ENCODE measurements around the gene BAZ2B. TPM values are rescaled to one million over a fixed set of nuclear protein-coding genes. Genes with fewer than 3 reads are reported as not detected.

Gene BAZ2B
- total RNA-seq, 2 experiments from 2014 or later, result 3.7 to 11.8 TPM

DNA sequence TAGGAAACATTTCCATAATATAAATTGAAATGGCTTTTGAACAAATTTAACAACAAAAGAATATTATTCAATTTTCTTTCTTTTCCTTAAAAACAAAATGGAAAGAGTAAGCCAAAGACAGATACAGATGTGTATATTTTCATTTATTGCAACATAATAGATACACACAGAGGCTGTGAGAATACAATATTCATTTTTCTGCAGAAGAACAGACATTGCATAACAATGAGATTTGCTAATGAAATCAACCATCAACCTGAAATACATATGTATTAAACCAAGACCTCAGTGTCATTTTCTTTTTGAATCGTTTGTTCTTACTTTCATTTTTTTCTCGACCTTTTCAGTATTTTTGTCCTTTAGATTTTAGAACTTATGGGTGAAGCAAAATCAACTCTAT lies 95.1 kb downstream of the BAZ2B start:
- Histone ChIP-seq H3K36me3 (ENCODE audit: insufficient read depth, low read length) (no peaks in the 10 kb centered on the region), H3K9me2 (ENCODE audit: insufficient read depth, low read length) (no peaks in the 10 kb centered on the region), H3K79me2 (ENCODE audit: insufficient read depth, low read depth, low read length) (no peaks in the 10 kb centered on the region), H3K4me1 (ENCODE audit: insufficient read depth, low read length, poor library complexity, severe bottlenecking) (peaks cover 6% of the 10 kb centered on the region), H3K27ac (ENCODE audit: low read depth, low read length, poor library complexity, severe bottlenecking) (no peak overlapping the region), H3K4me3 (ENCODE audit: low read depth, low read length, poor library complexity, severe bottlenecking) (no peak overlapping the region), H2AFZ (ENCODE audit: low read length) (no peak overlapping the region), H4K20me1 (ENCODE audit: insufficient read depth, low read length) (no peaks in the 10 kb centered on the region), H3K9me3 (ENCODE audit: low read length) (no peaks in the 10 kb centered on the region), H3K4me2 (ENCODE audit: low read length) (no peak overlapping the region)
- DNase-seq (ENCODE audit: low spot score), result no peak
- CTCF ChIA-PET (ENCODE audit: unreplicated experiment), result no interaction called here
- TF ChIP-seq, protein P1, sequence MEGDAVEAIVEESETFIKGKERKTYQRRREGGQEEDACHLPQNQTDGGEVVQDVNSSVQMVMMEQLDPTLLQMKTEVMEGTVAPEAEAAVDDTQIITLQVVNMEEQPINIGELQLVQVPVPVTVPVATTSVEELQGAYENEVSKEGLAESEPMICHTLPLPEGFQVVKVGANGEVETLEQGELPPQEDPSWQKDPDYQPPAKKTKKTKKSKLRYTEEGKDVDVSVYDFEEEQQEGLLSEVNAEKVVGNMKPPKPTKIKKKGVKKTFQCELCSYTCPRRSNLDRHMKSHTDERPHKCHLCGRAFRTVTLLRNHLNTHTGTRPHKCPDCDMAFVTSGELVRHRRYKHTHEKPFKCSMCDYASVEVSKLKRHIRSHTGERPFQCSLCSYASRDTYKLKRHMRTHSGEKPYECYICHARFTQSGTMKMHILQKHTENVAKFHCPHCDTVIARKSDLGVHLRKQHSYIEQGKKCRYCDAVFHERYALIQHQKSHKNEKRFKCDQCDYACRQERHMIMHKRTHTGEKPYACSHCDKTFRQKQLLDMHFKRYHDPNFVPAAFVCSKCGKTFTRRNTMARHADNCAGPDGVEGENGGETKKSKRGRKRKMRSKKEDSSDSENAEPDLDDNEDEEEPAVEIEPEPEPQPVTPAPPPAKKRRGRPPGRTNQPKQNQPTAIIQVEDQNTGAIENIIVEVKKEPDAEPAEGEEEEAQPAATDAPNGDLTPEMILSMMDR (conservative IDR thresholded peaks at IDR 0.05; ENCODE audit: low read length), result no peak
- no peak for TF ChIP-seq EZH2phosphoT487 (IDR thresholded peaks at IDR 0.05; ENCODE audit: borderline replicate concordance, low read depth, low read length)
- intact Hi-C loops (cut with micrococcal nuclease; ENCODE audit: unreplicated experiment), result no loop called here
- no TSS peak for BruUV-seq (replicated peaks)
- POLR2A ChIA-PET, result interaction anchor here (1.2 kb wide), 1 partner anchor 235 kb away, joined by 3 read pairs; the partner anchor contains the start of gene WDSUB1

DNA sequence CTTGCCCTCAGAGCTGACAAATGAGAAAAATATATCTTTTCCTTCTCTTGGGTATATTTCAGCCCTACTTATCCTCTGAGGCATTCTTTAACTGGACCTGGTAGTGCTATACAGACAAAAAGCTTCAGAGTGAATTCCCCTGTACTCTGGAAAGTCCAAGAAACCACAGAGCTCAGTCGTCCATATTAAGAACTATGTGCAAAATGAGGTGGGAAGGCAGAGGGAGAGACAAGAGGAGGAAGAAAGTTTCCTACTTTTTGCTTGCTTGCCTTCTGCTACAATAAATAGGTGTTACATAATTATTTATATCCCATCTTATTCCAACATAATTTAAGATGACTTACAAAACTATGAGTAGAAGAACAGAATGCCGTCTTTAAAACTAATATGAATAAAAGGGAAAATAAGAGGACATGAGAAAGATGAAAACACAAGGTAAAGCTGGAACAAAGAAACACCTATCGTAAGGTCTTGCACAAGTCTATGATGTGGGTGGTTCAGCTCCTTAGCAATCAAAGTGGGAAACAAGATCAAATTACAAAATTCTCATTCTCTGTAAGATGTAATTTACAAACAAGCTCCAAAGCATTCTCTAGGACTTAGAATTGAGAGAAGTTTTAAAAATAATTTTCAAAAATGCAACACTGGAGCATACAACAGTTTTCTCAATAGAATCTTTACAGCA lies 97.9 kb downstream of the BAZ2B start:
- intact Hi-C loops (cut with micrococcal nuclease; ENCODE audit: unreplicated experiment), result no loop called here
- TF ChIP-seq, protein P1 (conservative IDR thresholded peaks at IDR 0.05; ENCODE audit: low read length), result no peak
- no peak for TF ChIP-seq EZH2phosphoT487 (IDR thresholded peaks at IDR 0.05; ENCODE audit: borderline replicate concordance, low read depth, low read length)
- Histone ChIP-seq H3K9me2 (ENCODE audit: insufficient read depth, low read length) (no peaks in the 10 kb centered on the region), H3K9me3 (ENCODE audit: low read length) (no peaks in the 10 kb centered on the region), H3K36me3 (ENCODE audit: insufficient read depth, low read length) (no peaks in the 10 kb centered on the region), H3K4me3 (ENCODE audit: low read depth, low read length, poor library complexity, severe bottlenecking) (no peak overlapping the region), H4K20me1 (ENCODE audit: insufficient read depth, low read length) (no peaks in the 10 kb centered on the region), H3K79me2 (ENCODE audit: insufficient read depth, low read depth, low read length) (no peaks in the 10 kb centered on the region; the same call in 1 of the 2 replicates), H3K4me2 (ENCODE audit: low read length) (no peak overlapping the region), H3K27ac (ENCODE audit: low read depth, low read length, poor library complexity, severe bottlenecking) (no peak overlapping the region), H3K4me1 (ENCODE audit: insufficient read depth, low read length, poor library complexity, severe bottlenecking) (peaks cover 6% of the 10 kb centered on the region), H2AFZ (ENCODE audit: low read length) (no peak overlapping the region)
- BruUV-seq (replicated peaks), result no TSS peak
- DNase-seq (ENCODE audit: low spot score), result no peak
- CTCF ChIA-PET (ENCODE audit: unreplicated experiment), result no interaction called here
- POLR2A ChIA-PET, result interaction anchor here (0.6 to 2.2 kb wide), 4 partner anchors 72 to 251 kb away, joined by 3 to 10 read pairs (median 3); no protein-coding TSS in a partner anchor

DNA sequence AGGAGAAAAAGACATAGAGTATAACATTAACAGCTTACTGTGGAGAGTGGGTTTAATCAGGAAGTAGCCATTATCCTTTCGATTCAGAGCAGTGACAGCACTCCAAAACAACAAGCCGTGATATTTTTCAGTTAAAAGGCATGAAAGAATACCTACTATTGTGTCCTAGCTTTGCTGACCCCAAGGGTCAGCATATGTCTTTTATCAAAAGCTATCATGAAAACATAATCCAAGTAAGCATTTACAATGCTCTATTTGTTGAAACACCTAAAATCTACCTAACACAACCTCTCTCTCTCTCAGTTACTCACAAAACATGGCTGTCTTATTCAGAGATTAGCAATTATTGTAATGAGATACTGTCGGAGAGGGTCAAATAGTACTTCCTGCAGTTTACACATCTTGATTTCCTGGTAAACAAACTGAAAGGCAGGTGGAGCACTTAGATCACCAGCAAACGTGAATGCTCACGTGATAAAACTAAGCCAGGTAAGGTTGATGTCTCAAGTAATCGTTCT lies 100.0 kb downstream of the BAZ2B start:
- CTCF ChIA-PET (ENCODE audit: unreplicated experiment), result no interaction called here

More for the DNA sequence above, 100.0 kb downstream of the BAZ2B start:
- BruUV-seq (replicated peaks), result TSS peak; percentile 87
- H4K20me1 ChIP-seq (ENCODE audit: insufficient read depth, low read length), result no peaks in the 10 kb centered on the region
- POLR2A ChIA-PET, result interaction anchor here (0.7 to 1.7 kb wide), 5 partner anchors 11 to 196 kb away, joined by 3 to 12 read pairs (median 3); partner anchors contain the start of gene MARCHF7
- peaks cover 6% of the 10 kb centered on the region for H3K4me1 ChIP-seq (ENCODE audit: insufficient read depth, low read length, poor library complexity, severe bottlenecking)
- intact Hi-C loops (cut with micrococcal nuclease; ENCODE audit: unreplicated experiment), result loop anchor here (2.0 kb wide), 1 partner anchor 197 kb away; the partner anchor contains the start of gene MARCHF7
- peak overlapping the region; percentile 64 for H3K4me3 ChIP-seq (ENCODE audit: low read depth, low read length, poor library complexity, severe bottlenecking)
- H3K79me2 ChIP-seq (ENCODE audit: insufficient read depth, low read depth, low read length), result no peaks in the 10 kb centered on the region; the same call in 1 of the 2 replicates
- no peaks in the 10 kb centered on the region for H3K36me3 ChIP-seq (ENCODE audit: insufficient read depth, low read length)
- H3K27ac ChIP-seq (ENCODE audit: low read depth, low read length, poor library complexity, severe bottlenecking), result no peak overlapping the region
- H3K9me3 ChIP-seq (ENCODE audit: low read length), result no peaks in the 10 kb centered on the region
- TF ChIP-seq, protein P1 (conservative IDR thresholded peaks at IDR 0.05; ENCODE audit: low read length), result 0 out of 2 replicates have a peak, but pooled peaks have one; percentile 26
- no peak for TF ChIP-seq EZH2phosphoT487 (IDR thresholded peaks at IDR 0.05; ENCODE audit: borderline replicate concordance, low read depth, low read length)
- H2AFZ ChIP-seq (ENCODE audit: low read length), result peak overlapping the region; percentile 97
- peak overlapping the region; percentile 74 for H3K4me2 ChIP-seq (ENCODE audit: low read length)
- no peaks in the 10 kb centered on the region for H3K9me2 ChIP-seq (ENCODE audit: insufficient read depth, low read length)
- DNase-seq (ENCODE audit: low spot score), result peak; percentile 52
